T follicular helper cell (primary cell): ENCODE results near the gene NEMP1.

ENCODE experiments used
- DNase-seq: peaks from one replicate; pipeline ENCODE4 v3.0.0-alpha.2; 2020; ENCODE audit warnings: low read depth

The NEMP1 gene

GRCh38 chr12:57107456-57108155 lies 29.0 kb upstream of the NEMP1 start:
- no peak for DNase-seq

- DNase-seq: no peak
Measured at GRCh38 chr12:57106021-57106708, 27.6 kb upstream of the NEMP1 start.

GRCh38 chr12:57105011-57105753 lies 26.6 kb upstream of the NEMP1 start:
- DNase-seq: no peak

- DNase-seq: no peak
Measured at GRCh38 chr12:57104292-57104910, 25.8 kb upstream of the NEMP1 start.

- DNase-seq: no peak
Measured at GRCh38 chr12:57103856-57104255, 25.3 kb upstream of the NEMP1 start.

- no peak for DNase-seq
Measured at GRCh38 chr12:57101892-57102695, 23.5 kb upstream of the NEMP1 start.

- no peak for DNase-seq
Measured at GRCh38 chr12:57099766-57100165, 21.2 kb upstream of the NEMP1 start.

- DNase-seq: no peak
Measured at GRCh38 chr12:57099047-57099714, 20.6 kb upstream of the NEMP1 start.

- no peak for DNase-seq
Measured at GRCh38 chr12:57098546-57098945, 20.0 kb upstream of the NEMP1 start.

GRCh38 chr12:57097554-57097835 lies 18.9 kb upstream of the NEMP1 start:
- no peak for DNase-seq

- no peak for DNase-seq
Measured at GRCh38 chr12:57096748-57097553, 18.4 kb upstream of the NEMP1 start.

GRCh38 chr12:57096099-57096572 lies 17.5 kb upstream of the NEMP1 start:
- no peak for DNase-seq

GRCh38 chr12:57095440-57095839 lies 16.8 kb upstream of the NEMP1 start:
- no peak for DNase-seq

GRCh38 chr12:57094208-57095160 lies 15.9 kb upstream of the NEMP1 start:
- no peak for DNase-seq

GRCh38 chr12:57093415-57094207 lies 15.0 kb upstream of the NEMP1 start:
- DNase-seq: peak; percentile 47

GRCh38 chr12:57092876-57093414 lies 14.4 kb upstream of the NEMP1 start:
- no peak for DNase-seq

- DNase-seq: no peak
Measured at GRCh38 chr12:57092529-57092862, 13.9 kb upstream of the NEMP1 start.
